GM18873 (cell line): Measurements from ENCODE around the gene PTPN4.
"Not testable (repeated sequence)": the region's sequence is repeated elsewhere in the genome, so short reads cannot be mapped to it uniquely, and the experiment has no call there.

Source experiments
- ATAC-seq: cut with Tn5 transposase; IDR thresholded peaks from one replicate; pipeline ENCODE4 v1.9.1; 2021; ENCODE audit warnings: mild to moderate bottlenecking, moderate library complexity, moderate number of reproducible peaks; ENCODE audit not compliant: unreplicated experiment, low FRiP score

Gene PTPN4

DNA sequence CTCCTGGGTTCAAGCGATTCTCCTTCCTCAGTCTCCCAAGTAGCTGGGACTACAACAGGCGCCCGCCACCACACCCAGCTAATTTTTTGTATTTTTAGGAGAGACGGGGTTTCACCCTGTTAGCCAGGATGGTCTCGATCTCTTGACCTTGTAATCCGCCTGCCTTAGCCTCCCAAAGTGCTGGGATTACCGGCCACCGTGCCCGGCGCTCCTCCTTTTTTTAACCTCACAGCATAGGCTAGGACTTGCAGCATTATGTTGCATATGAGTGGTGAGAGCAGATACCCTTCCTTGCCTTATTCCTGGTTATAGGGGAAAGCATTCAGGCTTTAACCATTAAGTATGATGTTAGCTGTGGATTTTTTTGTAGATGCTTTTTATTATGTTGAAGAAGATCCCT lies 42.3 kb downstream of the PTPN4 start:
- not testable (repeated sequence) for ATAC-seq

DNA sequence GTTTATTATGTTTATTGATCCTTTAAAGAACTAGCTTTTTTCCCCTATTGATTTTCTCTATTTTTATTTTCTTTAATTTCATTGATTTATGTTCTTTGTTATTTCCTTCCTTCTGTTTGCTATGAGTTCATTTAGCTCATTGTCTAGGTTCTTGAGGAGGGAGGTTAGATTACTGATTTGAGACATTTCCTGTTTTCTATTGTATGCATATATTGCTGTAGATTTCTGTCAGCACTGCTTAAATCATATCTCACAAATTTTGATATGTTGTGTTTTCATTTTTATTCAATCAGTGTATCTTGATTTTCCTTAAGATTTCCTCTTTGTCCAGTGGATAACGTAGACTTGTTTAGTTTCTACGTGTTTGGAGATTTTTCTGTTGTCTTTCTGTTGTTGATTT lies 43.4 kb downstream of the PTPN4 start:
- ATAC-seq = no peak

GRCh38 chr2:119804409-119804808 lies 44.7 kb downstream of the PTPN4 start:
- ATAC-seq = not testable (repeated sequence)

DNA sequence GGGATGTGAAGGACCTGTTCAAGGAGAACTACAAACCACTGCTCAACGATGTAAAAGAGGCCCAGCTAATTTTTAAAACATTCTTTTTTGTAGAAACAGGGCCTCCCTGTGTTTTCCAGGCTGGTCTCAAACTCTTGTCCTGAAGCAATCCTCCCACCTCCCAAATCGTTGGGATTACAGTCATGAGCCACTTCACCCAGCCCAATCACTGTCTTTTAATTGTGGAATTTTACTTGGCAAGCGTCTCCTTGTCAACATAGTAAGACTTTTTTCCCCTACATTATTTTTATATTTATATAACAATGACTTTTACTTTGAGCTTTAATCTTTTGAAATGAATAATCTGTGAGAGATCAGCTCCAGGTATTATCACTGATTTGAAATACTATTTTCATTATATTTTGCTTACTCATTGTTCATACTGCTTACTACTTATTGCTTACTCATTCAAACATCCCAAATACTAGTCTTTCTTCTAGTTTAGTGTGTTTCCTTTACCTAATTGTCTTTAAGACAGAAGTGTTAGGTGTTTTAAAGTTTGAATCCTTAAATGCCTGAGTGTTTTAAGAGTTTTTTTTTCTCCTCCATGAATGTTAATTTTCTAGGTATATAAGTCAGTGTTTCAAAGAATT lies 48.9 kb downstream of the PTPN4 start:
- no peak for ATAC-seq

DNA sequence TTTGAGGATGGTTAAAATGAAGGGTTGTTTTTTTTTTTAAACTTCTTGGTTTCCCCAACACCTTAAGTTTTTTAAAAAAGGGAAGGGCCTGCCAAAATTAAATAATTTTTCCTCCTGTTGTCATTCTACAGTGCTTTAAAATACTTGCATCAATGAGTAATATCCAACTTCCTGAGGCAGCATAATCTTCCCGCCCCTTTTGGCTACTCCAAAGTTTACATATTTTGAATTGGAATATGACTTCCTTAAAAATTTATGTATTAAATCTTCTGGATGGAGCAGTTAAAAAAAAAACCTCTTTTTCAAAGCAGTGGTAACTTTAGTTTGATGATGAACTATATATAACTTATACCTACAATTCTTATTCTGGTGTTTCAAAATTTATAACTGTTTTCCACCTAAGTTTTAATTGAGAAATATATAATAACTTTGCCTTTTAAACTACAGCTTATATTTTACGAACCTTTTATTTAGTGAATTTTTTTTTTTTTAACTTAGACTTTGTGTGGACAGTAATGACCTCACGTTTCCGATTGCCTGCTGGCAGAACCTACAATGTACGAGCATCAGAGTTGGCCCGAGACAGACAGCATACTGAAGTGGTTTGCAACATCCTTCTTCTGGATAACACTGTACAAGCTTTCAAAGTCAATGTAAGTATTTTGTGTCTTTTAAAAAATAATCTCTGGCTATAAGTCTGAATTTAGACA lies 49.8 kb downstream of the PTPN4 start:
- ATAC-seq = no peak

DNA sequence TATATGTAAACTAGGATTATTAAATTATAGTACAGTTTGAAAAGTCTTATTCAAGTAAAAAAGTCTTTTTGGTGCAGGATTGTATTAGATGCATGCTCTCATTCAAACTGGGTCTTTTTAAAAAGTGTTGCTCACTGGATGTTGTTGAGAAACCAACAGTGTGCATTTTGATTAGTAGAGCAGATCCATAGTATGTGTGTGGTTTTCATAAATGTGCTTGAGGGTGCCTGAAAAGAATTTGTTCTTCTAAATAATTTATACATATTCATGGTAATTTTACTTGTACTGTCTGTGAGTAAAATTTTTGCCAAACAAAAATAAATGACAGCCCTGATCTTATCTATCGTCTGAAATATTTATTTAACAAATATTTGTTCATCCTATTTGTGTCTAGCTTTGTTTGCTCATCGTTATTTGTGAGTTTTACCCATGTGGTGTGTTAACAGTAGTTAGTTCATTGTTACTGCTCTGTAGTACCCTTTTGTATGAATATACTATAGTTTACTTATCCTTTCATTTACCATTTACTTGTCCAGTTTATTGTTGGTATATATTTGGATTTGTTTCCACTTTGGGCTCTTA lies 50.4 kb downstream of the PTPN4 start:
- no peak for ATAC-seq

- ATAC-seq = no peak
These were observed 54.5 kb downstream of the PTPN4 start for GRCh38 chr2:119814216-119814615.

- ATAC-seq = no peak
These were observed 59.1 kb downstream of the PTPN4 start for GRCh38 chr2:119818792-119819191.

DNA sequence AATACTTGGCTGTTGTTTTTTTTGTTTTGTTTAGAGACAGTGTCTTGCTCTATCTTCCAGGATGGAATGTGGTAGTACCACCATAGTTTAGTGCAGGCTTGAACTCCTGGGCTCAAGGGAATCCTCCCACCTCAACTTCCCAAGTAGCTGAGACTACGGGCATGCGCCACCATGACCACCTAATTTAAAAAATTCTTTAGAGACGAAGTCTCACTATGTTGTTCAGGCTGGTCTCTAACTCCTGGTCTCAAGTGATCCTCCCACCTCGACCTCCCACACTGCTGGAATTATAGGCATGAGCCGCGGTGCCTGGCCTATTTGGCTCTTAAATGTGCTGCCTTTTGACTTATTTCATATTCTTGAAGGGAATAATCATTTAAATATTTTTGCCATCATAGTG lies 60.1 kb downstream of the PTPN4 start:
- ATAC-seq = no peak

DNA sequence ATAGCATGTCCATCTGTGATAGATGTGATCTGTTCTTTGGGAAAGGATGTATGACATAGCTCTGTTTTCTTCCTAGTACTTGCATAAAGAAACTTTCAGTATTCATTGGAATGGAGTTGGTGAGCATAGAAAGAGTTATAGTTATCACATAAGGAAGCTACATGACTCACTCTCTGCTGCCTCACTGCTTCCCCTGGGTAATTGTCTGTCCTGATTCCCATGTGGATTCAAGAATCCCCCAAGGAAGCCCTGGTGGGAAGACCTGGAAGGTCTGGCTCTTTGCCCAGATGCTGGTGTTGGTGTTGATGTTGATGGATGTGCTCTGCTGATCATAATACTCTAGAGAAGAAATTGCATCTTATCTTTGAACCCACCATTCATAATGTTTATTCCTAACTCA lies 60.6 kb downstream of the PTPN4 start:
- ATAC-seq = no peak

- no peak for ATAC-seq
These were observed 61.5 kb downstream of the PTPN4 start for GRCh38 chr2:119821266-119821665.

DNA sequence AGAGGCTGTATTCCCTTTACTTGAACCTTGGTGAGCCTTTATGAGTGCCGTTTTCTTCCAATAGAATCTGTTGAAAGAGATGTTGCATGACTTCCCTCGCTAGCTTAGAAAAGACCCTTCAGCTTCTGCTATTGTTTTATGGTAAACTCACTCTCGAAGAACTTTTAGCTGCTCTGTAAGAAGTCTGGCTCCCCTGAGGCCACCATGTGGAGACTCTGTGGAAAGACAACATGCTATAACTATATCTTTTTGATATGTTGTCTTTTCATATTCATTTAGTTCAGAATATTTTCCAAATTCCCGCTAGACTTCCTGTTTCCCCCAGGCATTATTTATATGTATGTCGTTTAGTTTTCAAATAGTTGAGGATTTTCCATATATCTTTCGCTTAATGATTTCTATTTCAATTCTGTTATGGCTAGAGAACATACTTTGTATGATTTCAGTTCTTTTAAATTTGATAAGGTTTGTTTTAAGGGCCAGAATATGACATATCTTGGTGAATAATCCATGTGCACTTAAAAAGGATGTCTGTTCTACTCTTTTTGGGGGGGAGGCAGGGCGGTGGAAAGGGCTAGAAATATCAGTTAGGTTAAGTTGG lies 64.1 kb downstream of the PTPN4 start:
- ATAC-seq = no peak

DNA sequence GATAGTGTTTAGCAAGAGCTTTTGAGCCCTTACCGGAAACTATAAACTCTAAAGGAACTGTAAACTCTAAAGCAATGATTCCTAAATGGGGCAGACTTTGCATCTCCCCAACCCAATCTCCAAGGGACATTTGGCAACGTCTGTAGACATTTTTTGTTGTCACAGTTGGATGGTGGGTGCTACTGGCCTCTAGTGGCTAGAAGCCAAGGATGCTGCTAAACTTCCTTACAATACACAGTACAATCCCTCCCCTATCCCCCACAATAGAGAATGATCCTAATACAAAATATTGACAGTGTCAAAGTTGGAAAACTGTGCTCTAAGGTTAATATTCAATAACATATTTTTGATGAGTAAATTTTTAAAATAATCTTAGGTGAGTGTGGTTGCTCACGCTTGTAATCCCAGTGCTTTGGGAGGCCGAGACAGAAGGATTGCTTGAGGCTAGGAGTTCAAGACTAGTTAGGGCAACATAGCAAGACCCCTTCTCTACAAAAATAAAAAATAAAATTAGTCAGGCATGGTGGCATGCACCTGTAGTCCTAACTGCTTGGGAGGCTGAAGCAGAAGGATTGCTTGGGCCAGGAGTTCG lies 66.7 kb downstream of the PTPN4 start:
- ATAC-seq = peak; percentile 52

DNA sequence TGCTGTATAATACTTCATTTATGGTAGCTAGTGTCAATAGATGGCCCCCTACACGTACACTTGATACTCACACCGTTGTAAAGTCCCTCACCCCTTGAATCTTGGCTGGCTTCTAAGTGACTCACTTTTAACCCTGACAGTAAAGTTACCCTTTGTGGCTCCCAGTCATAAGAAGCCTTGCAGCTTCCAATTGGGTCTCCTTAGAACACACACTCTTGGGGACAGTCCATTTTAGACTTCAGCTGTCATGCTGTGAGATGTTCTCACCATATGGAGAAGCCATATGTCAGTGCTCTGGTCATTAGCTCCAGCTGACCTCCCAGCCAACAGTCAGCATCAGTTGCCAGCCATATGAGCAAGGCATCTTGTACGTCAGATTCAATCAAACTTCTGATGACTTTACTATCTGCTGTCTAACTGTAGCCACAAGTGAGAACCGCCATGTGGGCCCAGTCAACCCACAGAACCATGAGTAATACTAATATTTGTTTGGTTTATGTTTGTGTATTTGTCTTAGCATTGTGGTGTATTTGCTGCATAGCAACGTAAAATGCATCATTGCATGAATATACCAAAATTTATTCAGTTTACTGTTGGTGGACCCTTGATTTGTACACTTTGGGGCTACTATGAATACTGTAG lies 68.3 kb downstream of the PTPN4 start:
- no peak for ATAC-seq

- ATAC-seq = no peak
These were observed 76.9 kb downstream of the PTPN4 start for GRCh38 chr2:119836455-119837142.

DNA sequence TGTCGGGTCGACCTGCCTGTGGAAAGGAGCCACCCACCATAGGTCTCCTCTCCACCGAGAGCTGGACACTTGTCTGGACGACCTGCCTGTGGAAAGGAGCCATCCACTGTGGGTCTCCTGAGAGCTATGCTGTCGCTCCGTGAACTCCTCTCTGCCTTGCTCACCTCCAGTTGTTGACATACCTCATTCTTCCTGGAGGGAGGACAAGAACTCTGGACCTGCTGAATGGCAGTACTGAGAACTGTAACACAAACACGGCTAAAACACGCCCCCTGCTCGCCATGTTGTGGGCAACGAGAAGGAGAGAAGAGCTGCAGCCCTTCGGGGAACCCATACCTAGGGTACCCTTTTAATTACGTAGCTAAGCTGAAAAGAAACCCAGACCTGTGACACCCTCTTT lies 77.6 kb downstream of the PTPN4 start:
- ATAC-seq = no peak

- ATAC-seq = no peak
These were observed 78.0 kb downstream of the PTPN4 start for GRCh38 chr2:119837759-119838158.

GRCh38 chr2:119838179-119838578 lies 78.5 kb downstream of the PTPN4 start:
- no peak for ATAC-seq

GRCh38 chr2:119841550-119841949 lies 81.8 kb downstream of the PTPN4 start:
- no peak for ATAC-seq

GRCh38 chr2:119846021-119846420 lies 86.3 kb downstream of the PTPN4 start:
- ATAC-seq = no peak
